Gastroesophageal sphincter (tissue), 3 donors: Measurements from ENCODE around the gene MBD6.

Experiments
- CTCF ChIP-seq, 4 experiments: fragments of 200-600 bp in 2 of 4; fragments of 450-650 bp in 2 of 4; sonication (generic) in 1 of 4; IDR thresholded peaks; one replicate each; pipeline ENCODE4 v1.5.1; 2017 to 2019; ENCODE audit warnings: antibody characterized with exemption in 4 of 4, mild to moderate bottlenecking in 2 of 4, moderate library complexity in 2 of 4
- POLR2A ChIP-seq, 2 donors: fragments of 450-650 bp; IDR thresholded peaks; one replicate each; pipeline ENCODE4 v1.6.1; 2017; ENCODE audit warnings: antibody characterized with exemption in 2 of 2, mild to moderate bottlenecking in 2 of 2, moderate library complexity in 1 of 2
- POLR2AphosphoS5 ChIP-seq: sonication (generic); formaldehyde crosslinking; IDR thresholded peaks from one replicate; pipeline ENCODE4 v1.6.1; 2017; ENCODE audit warnings: antibody characterized with exemption

GRCh38 chr12:57476993-57477709 lies 45.5 kb upstream of the MBD6 start:
- TF ChIP-seq POLR2A (IDR thresholded peaks at IDR 0.05): no peak
- TF ChIP-seq POLR2AphosphoS5: no peak
- TF ChIP-seq CTCF (IDR thresholded peaks at IDR 0.05): no peak
